Mesothelial cell of epicardium (in vitro differentiated cells): ENCODE measurements around the gene CYP4A22. TPM values are rescaled to one million over a fixed set of nuclear protein-coding genes. Genes with fewer than 3 reads are reported as not detected.
"Not testable (repeated sequence)": the region's sequence is repeated elsewhere in the genome, so short reads cannot be mapped to it uniquely, and the experiment has no call there.

Experiments used
- DNase-seq, 2 experiments: peaks; one replicate each; pipeline ENCODE4 v3.0.0; 2021; ENCODE audit warnings: low spot score in 2 of 2; ENCODE audit not compliant: unreplicated experiment in 2 of 2
- H3K27ac Mint-ChIP-seq: 2 replicates; pipeline ENCODE4 v1.8.0; 2021; ENCODE audit warnings: mixed read lengths
- H3K27me3 Mint-ChIP-seq: 2 replicates; pipeline ENCODE4 v1.8.0; 2021; ENCODE audit warnings: low read depth, mixed read lengths
- H3K36me3 Mint-ChIP-seq: 2 replicates; pipeline ENCODE4 v1.8.0; 2021; ENCODE audit warnings: mixed read lengths
- H3K4me1 Mint-ChIP-seq: 2 replicates; pipeline ENCODE4 v1.8.0; 2021; ENCODE audit warnings: mixed read lengths
- H3K4me3 Mint-ChIP-seq: 2 replicates; pipeline ENCODE4 v1.8.0; 2021; ENCODE audit warnings: mild to moderate bottlenecking, moderate library complexity, mixed read lengths
- H3K9me3 Mint-ChIP-seq: 2 replicates; pipeline ENCODE4 v1.8.0; 2021; ENCODE audit warnings: mixed read lengths
- CTCF ChIP-seq: fragments of 200-600 bp; sonication (generic); IDR thresholded peaks from one replicate; pipeline ENCODE4 v1.5.0; 2021; ENCODE audit warnings: antibody characterized with exemption; ENCODE audit not compliant: unreplicated experiment
- total RNA-seq: library from RNA; stranded (reverse); gene quantifications from 3 replicates; pipeline ENCODE4 v1.2.1, GENCODE V29; 2021

The CYP4A22 gene
- total RNA-seq, 1 donor from 2014 or later: not detected

GRCh38 chr1:47192458-47193384 is 55.5 kb downstream of the CYP4A22 start:
- Mint-ChIP-seq H3K9me3 (no peaks in the 10 kb centered on the region), H3K36me3 (no peaks in the 10 kb centered on the region), H3K4me1 (peaks cover 23% of the 10 kb centered on the region), H3K27me3 (peaks cover 15% of the 10 kb centered on the region), H3K27ac (no peak overlapping the region), H3K4me3 (no peak overlapping the region)
- peak; percentile 64 to 82 for DNase-seq
- peak; percentile 94 for TF ChIP-seq CTCF

- DNase-seq, H3K9me3 Mint-ChIP-seq, H3K36me3 Mint-ChIP-seq, H3K4me3 Mint-ChIP-seq, H3K27ac Mint-ChIP-seq: not testable (repeated sequence)
- Mint-ChIP-seq H3K27me3 (peaks cover 21% of the 10 kb centered on the region), H3K4me1 (peaks cover 23% of the 10 kb centered on the region)
Observed at GRCh38 chr1:47193496-47193895, 56.3 kb downstream of the CYP4A22 start.

GRCh38 chr1:47194311-47194710 is 57.1 kb downstream of the CYP4A22 start:
- H3K36me3 Mint-ChIP-seq: no peaks in the 10 kb centered on the region

GRCh38 chr1:47195981-47196380 is 58.7 kb downstream of the CYP4A22 start:
- Mint-ChIP-seq H3K27me3 (peaks cover 40% of the 10 kb centered on the region), H3K4me1 (peaks cover 17% of the 10 kb centered on the region)
- H3K4me3 Mint-ChIP-seq, H3K36me3 Mint-ChIP-seq, DNase-seq, H3K27ac Mint-ChIP-seq, H3K9me3 Mint-ChIP-seq: not testable (repeated sequence)

More at GRCh38 chr1:47194311-47194710, 57.1 kb downstream of the CYP4A22 start:
- Mint-ChIP-seq H3K27me3 (peaks cover 29% of the 10 kb centered on the region), H3K4me3 (no peak overlapping the region), H3K4me1 (peaks cover 23% of the 10 kb centered on the region), H3K27ac (no peak overlapping the region), H3K9me3 (no peaks in the 10 kb centered on the region)
- no peak for DNase-seq
- TF ChIP-seq CTCF: no peak

DNA sequence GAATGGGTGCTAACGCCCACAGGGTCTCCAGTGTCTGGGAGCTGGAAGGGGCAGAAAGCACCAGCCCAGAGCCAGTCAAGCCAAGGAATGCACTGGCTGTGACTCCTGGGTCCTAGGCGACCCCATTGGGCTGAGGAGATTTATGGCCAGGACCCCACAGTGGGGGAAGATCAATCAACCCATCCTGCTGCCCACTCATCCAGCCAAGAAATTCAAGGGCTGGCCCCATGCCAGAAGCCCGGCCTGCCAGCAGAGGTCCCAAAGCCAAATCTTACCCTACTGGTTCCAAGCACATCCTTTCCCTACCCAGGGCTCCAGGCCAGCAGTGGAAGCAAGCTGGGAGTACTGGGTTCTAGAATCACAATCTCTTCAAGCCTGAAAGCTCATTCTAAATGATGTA is 59.4 kb downstream of the CYP4A22 start:
- TF ChIP-seq CTCF: no peak
- Mint-ChIP-seq H3K36me3 (no peaks in the 10 kb centered on the region), H3K4me3 (no peak overlapping the region), H3K4me1 (peaks cover 17% of the 10 kb centered on the region), H3K27me3 (peaks cover 47% of the 10 kb centered on the region), H3K9me3 (no peaks in the 10 kb centered on the region), H3K27ac (no peak overlapping the region)
- no peak for DNase-seq

DNA sequence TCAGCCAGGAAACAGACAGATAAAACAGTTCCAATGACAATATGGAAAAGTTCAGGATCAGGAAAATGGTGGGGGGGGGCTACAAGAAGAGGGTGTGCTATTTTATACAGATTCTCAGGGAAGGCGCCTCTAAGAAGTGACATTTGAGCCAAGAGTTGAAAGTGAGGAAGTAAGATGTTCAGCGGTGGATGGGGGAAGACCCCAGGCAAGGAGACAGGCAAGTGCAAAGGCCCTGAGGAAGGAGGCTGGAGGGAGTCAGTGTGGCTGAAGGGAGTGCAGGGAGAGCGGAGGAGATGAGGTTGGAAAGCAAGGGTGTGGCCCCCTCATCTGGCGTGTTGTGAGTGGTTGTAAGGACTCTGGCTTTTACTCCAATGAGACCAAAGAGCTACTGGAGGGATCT is 61.0 kb downstream of the CYP4A22 start:
- H3K4me3 Mint-ChIP-seq: no peak overlapping the region
- no peaks in the 10 kb centered on the region for H3K36me3 Mint-ChIP-seq
- no peak overlapping the region for H3K27ac Mint-ChIP-seq
- no peak for TF ChIP-seq CTCF
- peaks cover 3% of the 10 kb centered on the region for H3K9me3 Mint-ChIP-seq
- DNase-seq: no peak
- peaks cover 6% of the 10 kb centered on the region for H3K4me1 Mint-ChIP-seq
- peaks cover 48% of the 10 kb centered on the region for H3K27me3 Mint-ChIP-seq

Other genes with a start within 250 kb of the CYP4A22 start
- not detected in 3 replicates for gene CYP4A11, start 196.0 kb upstream of the CYP4A22 start, total RNA-seq
- gene CYP4X1, start 113.8 kb upstream of the CYP4A22 start, total RNA-seq: 0.36 to 0.94 TPM (median 0.62 TPM) in 3 replicates
- not detected in 3 replicates for gene CYP4Z1, start 70.2 kb upstream of the CYP4A22 start, total RNA-seq
- gene PDZK1IP1, start 52.6 kb downstream of the CYP4A22 start, total RNA-seq: not detected in 3 replicates
- 0.09 to 0.24 TPM in 2 of 3 replicates, not detected in the other for gene TAL1, start 94.8 kb downstream of the CYP4A22 start, total RNA-seq
- 10.2 to 12.4 TPM (median 12.3 TPM) in 3 replicates for gene STIL, start 176.7 kb downstream of the CYP4A22 start, total RNA-seq
- 36.9 to 41.2 TPM (median 39.2 TPM) in 3 replicates for gene CMPK1, start 196.3 kb downstream of the CYP4A22 start, total RNA-seq